GM06990 (cell line): ENCODE results near the gene FASTK.

ENCODE experiments used
- DNase-seq: peaks from one replicate; pipeline ENCODE4 v3.0.0-alpha.2; 2011; ENCODE audit not compliant: insufficient read length; ENCODE audit errors: extremely low read depth
- H3K27me3 ChIP-seq: replicated peaks from 2 replicates; pipeline ENCODE4 v1.6.0; 2011; ENCODE audit warnings: low read length; ENCODE audit not compliant: control insufficient read depth, insufficient read depth
- H3K36me3 ChIP-seq: 2 replicates; pipeline ENCODE4 v1.5.1; 2011; ENCODE audit warnings: low read length; ENCODE audit not compliant: control insufficient read depth, insufficient read depth
- H3K4me3 ChIP-seq: replicated peaks from 2 replicates; pipeline ENCODE4 v1.5.1; 2011; ENCODE audit warnings: low read depth, mild to moderate bottlenecking, control low read depth, low read length
- TF ChIP-seq, protein P1 (sequence below): IDR thresholded peaks from 2 replicates; pipeline ENCODE4 v1.5.1; 2011; ENCODE audit warnings: low read length, control low read depth, mild to moderate bottlenecking, inconsistent platforms; ENCODE audit not compliant: insufficient read depth, poor library complexity, severe bottlenecking

The FASTK gene

DNA sequence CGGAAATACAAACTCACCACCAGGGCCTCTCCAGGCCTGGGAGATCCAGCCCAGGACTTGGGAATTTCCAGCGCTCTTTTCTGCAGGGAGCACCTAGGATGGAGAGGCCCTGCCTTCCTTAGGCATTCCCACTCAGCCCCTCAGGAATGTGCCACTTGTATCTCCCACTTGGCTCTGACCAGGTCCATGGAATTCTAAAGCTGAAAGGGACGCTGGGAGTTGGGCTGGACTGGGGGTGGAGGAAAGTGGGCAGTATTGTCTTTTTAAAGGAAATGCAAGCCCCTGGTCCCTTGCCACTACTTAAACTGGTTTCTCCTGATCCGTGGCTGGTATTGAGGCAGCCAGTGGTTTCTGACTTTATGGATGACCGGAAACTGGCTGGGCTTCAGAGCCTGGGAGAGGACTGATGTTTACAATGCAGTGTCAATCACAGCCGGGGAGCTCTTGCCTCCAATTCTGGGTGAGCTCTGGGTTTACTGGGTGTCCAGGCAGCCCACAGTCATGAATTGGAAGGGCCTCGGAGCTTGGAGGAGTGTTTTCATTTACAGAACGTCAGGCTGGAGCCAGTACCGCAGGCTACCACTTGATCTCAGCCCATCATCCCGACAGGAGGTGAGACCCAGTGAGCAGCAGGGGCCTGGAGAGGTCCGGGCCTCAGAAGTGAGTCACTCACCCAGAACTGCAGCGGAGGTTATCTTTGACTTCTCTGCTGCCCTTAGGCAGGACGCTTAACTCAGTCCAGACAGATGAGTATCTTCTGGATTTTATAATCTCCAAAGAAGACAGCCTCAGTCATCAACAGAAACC is 32.9 kb upstream of the FASTK start:
- no peak overlapping the region for H3K4me3 ChIP-seq
- no peak for DNase-seq
- no peaks in the 10 kb centered on the region for H3K27me3 ChIP-seq
- TF ChIP-seq, protein P1, sequence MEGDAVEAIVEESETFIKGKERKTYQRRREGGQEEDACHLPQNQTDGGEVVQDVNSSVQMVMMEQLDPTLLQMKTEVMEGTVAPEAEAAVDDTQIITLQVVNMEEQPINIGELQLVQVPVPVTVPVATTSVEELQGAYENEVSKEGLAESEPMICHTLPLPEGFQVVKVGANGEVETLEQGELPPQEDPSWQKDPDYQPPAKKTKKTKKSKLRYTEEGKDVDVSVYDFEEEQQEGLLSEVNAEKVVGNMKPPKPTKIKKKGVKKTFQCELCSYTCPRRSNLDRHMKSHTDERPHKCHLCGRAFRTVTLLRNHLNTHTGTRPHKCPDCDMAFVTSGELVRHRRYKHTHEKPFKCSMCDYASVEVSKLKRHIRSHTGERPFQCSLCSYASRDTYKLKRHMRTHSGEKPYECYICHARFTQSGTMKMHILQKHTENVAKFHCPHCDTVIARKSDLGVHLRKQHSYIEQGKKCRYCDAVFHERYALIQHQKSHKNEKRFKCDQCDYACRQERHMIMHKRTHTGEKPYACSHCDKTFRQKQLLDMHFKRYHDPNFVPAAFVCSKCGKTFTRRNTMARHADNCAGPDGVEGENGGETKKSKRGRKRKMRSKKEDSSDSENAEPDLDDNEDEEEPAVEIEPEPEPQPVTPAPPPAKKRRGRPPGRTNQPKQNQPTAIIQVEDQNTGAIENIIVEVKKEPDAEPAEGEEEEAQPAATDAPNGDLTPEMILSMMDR = no peak
- peaks cover 2% of the 10 kb centered on the region; the same call in 1 of the 2 replicates for H3K36me3 ChIP-seq

GRCh38 chr7:151110941-151111645 is 30.5 kb upstream of the FASTK start:
- Histone ChIP-seq H3K27me3 (no peaks in the 10 kb centered on the region), H3K36me3 (no peaks in the 10 kb centered on the region), H3K4me3 (no peak overlapping the region)
- peak; percentile 51 for DNase-seq
- TF ChIP-seq, protein P1 = peak; percentile 89

GRCh38 chr7:151110236-151110940 is 29.8 kb upstream of the FASTK start:
- Histone ChIP-seq H3K27me3 (no peaks in the 10 kb centered on the region), H3K36me3 (no peaks in the 10 kb centered on the region), H3K4me3 (no peak overlapping the region)
- no peak for DNase-seq
- TF ChIP-seq, protein P1 = no peak

DNA sequence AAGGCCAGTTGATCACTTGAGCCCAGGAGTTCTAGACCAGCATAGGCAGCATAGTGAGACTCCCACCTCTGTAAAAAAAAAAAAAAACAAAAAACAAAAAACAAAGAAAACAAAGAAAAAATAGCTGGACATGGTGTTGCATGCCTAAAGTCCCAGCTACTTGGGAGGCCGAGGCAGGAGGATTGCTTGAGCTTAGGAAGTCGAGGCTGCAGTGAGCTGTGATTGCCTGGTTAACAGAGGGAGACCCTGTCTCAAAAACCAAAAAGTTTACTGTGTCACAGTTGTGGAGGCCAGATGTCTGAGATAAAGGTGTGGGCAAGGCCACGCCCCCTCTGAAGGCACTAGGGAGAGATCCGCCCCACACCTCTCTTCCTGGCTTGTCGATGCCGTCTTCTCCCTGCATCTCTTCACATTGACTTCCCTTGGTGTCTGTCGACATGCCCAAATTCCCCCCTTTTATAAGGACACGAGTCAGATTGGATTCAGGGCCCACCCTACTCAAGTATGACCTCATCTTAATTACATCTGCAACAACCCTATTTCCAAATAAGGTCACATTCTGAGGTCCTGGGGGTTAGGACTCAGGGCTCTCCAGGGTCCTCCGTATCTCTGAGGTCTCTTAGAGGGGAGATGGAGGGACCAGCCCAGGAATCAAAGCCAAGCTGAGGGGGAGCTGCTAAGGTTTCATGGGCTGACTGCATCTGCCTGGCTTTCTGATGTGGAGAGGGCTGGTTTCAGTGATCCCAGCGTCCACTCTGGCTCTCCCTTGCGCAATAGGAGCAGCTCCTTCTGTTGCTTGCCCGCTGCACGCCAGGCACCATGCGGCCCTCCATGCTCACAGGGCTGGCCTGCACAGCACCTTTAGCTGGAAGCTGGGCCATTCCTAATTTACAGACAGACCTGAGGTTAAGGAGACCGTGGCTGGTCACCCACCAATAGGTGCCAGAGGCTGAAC is 28.8 kb upstream of the FASTK start:
- Histone ChIP-seq H3K27me3 (no peaks in the 10 kb centered on the region), H3K36me3 (no peaks in the 10 kb centered on the region), H3K4me3 (no peak overlapping the region)
- TF ChIP-seq, protein P1 = no peak
- DNase-seq = no peak

DNA sequence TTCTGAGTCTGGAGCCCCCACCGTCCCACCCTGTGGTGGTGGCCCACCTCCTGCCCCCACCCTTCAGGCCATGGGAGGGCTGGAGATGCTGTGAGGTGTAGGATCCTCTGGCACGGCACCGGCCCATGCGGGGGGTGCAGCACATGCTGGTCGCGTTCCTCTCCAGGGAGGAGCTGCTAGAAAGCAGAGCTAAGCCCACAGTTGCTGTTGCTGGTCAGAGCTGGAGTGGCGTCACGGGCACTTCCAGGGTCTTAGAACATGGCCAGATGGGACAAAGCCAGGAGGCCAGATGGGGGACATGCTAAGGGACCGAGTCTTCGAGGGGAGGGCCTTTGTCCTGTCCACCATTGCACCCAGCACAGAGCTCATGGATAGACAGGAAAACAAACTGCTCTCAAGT is 27.3 kb upstream of the FASTK start:
- no peak for DNase-seq
- TF ChIP-seq, protein P1 = no peak
- no peaks in the 10 kb centered on the region for H3K36me3 ChIP-seq

More for the DNA sequence above, 27.3 kb upstream of the FASTK start:
- H3K27me3 ChIP-seq = no peaks in the 10 kb centered on the region
- no peak overlapping the region for H3K4me3 ChIP-seq
